ENCODE results near the gene SCN5A. TPM values are rescaled to one million over a fixed set of nuclear protein-coding genes. Genes with fewer than 3 reads are reported as not detected.

The SCN5A gene
- total RNA-seq, 1 donor from 2014 or later: not detected

GRCh38 chr3:38657369-38657768, 7.9 kb upstream of the SCN5A start:
- peaks cover 8% of the 10 kb centered on the region for H3K27me3 ChIP-seq (ENCODE audit: control insufficient read depth, insufficient read depth, low read length)
- H3K4me3 ChIP-seq (ENCODE audit: low read depth, low read length): no peak overlapping the region
- no peak for TF ChIP-seq CTCF (IDR thresholded peaks at IDR 0.05; ENCODE audit: insufficient read depth, low read length, severe bottlenecking)
- peak; percentile 3 for DNase-seq (ENCODE audit: low read depth)
- no peak for FAIRE-seq
- H3K36me3 ChIP-seq (ENCODE audit: control insufficient read depth, insufficient read depth, low read length): no peaks in the 10 kb centered on the region

DNA sequence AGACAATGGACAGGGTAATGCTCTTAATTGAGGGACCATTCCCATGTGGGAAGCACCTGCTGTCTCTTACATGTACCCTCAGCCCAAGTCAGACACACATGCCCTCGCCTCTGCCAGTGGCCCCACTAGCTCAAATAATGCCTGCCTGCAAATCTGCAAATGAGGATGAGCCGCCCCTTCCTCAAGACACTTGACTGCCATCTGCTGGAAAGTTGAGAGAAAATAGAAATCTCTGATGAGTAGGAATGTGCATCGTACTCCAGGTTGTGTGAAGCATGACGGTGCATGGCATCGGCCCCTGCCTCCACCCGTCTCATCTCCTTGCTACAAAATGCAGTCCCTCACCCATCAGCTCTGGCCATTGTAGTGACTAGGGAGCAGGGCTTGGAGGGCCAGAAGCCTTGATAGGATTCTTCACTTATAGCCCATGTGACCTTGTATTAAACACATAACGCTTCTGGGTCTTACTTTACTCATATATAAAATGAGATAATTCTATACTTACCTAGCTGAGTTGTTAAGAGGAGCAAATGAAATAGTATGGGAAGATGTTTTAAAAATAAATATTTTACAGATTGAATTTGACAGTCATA, 6.3 kb upstream of the SCN5A start:
- peak; percentile 30 for DNase-seq (ENCODE audit: low read depth)
- H3K36me3 ChIP-seq (ENCODE audit: control insufficient read depth, insufficient read depth, low read length): no peaks in the 10 kb centered on the region
- TF ChIP-seq CTCF (IDR thresholded peaks at IDR 0.05; ENCODE audit: insufficient read depth, low read length, severe bottlenecking): peak; percentile 59
- no peak for FAIRE-seq
- no peak overlapping the region for H3K4me3 ChIP-seq (ENCODE audit: low read depth, low read length)
- H3K27me3 ChIP-seq (ENCODE audit: control insufficient read depth, insufficient read depth, low read length): peaks cover 8% of the 10 kb centered on the region

- no peak overlapping the region for H3K4me3 ChIP-seq (ENCODE audit: low read depth, low read length)
- H3K27me3 ChIP-seq (ENCODE audit: control insufficient read depth, insufficient read depth, low read length): peaks cover 9% of the 10 kb centered on the region
- no peak for FAIRE-seq
- no peak for DNase-seq (ENCODE audit: low read depth)
- no peak for TF ChIP-seq CTCF (IDR thresholded peaks at IDR 0.05; ENCODE audit: insufficient read depth, low read length, severe bottlenecking)
- no peaks in the 10 kb centered on the region for H3K36me3 ChIP-seq (ENCODE audit: control insufficient read depth, insufficient read depth, low read length)
These were observed 4.4 kb upstream of the SCN5A start for GRCh38 chr3:38653685-38654537.

DNA sequence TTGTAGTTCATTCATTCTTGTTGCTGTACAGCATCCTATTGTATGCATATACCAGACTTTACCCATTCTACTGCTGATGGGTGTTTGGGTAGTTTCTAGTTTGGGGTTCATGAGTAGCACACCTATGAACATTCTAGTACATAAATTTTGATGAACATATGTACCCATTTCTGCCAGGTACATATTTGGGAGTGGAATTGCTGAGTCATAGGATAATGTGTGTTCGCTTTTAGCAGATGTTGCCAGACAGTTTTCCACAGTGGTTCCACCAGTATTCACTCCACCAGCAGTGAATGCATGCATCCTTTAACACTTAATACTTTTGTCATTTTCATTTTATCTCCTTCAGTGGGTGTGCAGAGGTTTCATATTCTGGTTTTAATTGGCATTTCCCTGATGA, 3.4 kb upstream of the SCN5A start:
- DNase-seq (ENCODE audit: low read depth) (no peak), FAIRE-seq (no peak)
- TF ChIP-seq CTCF (IDR thresholded peaks at IDR 0.05; ENCODE audit: insufficient read depth, low read length, severe bottlenecking): no peak
- Histone ChIP-seq H3K27me3 (ENCODE audit: control insufficient read depth, insufficient read depth, low read length) (peaks cover 17% of the 10 kb centered on the region), H3K36me3 (ENCODE audit: control insufficient read depth, insufficient read depth, low read length) (no peaks in the 10 kb centered on the region), H3K4me3 (ENCODE audit: low read depth, low read length) (no peak overlapping the region)

DNA sequence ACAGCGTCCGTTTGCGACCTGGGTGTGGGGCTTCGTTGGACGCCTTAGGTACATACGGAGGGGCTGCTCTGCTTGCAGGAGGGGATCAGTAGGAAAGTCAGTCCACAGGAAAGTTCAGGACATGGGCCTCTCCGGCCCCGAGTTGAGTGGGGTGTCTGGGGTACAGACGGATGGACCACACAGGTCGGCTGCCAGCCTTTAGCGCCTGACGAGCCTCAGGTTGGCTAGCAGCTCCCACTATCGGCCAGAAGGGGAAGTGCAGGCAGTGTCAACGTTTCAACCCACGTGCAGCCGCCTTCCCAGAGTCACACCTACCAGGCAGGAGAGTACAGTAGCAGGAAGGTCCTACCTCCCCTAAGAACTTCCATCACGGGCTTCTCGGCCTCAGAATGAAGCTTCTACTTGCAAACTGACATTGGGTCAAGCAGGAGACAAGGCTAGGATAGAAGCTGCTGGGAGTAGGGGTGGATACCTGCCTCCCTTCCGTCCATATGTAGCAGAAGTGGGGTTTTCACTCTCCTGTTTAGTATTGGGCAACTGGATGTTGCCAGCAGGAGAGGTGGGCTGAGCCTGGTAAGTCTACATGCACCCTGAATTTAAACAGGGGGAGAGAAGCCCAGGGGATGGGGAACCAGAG, 1.8 kb upstream of the SCN5A start:
- no peaks in the 10 kb centered on the region for H3K36me3 ChIP-seq (ENCODE audit: control insufficient read depth, insufficient read depth, low read length)
- H3K4me3 ChIP-seq (ENCODE audit: low read depth, low read length): no peak overlapping the region
- FAIRE-seq: no peak
- H3K27me3 ChIP-seq (ENCODE audit: control insufficient read depth, insufficient read depth, low read length): peaks cover 12% of the 10 kb centered on the region
- TF ChIP-seq CTCF (IDR thresholded peaks at IDR 0.05; ENCODE audit: insufficient read depth, low read length, severe bottlenecking): peak; percentile 99
- peak; percentile 45 for DNase-seq (ENCODE audit: low read depth)

Data from bronchial epithelial cell (primary cell).